OCI-M2 (cell line): ENCODE data around the gene IL18BP.

Experiments
- DNase-seq: peaks from one replicate; lab custom pipeline; 2025; ENCODE audit not compliant: unreplicated experiment; lab: John Stamatoyannopoulos, UW

The IL18BP gene

GRCh38 chr11:72041364-72042063 is 42.8 kb downstream of the IL18BP start:
- DNase-seq, result no peak

DNA sequence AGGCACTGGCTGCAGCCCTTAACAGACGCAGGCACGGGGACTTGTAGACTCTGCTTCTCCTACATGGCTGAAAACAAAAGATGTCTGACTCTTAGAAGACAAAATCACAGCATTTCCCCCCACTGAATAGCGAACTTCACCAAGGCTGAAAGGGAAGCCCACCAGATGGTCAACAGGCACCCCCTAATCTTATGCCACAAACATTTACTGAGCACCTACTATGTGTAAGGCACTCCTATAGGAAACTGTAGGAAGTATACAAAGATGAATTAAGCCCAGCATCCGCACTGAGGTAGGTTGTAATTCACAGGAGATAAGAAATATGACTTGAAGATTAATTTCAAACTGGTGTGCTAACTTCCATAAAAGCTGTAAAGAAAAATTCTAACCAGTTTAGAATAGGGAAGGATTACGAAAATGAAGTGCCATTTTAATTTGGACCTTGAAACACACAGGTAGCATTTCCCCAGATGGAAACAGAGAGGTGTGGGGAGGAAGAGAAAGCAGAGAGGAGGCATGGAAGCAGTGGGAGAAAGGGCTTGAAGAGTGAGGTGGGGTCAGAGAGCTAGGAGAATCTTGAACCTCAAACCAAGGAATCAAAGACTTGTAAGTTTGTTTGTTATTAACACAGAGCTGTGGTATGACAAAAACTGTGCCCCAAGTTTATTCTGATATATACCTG is 43.5 kb downstream of the IL18BP start:
- no peak for DNase-seq

DNA sequence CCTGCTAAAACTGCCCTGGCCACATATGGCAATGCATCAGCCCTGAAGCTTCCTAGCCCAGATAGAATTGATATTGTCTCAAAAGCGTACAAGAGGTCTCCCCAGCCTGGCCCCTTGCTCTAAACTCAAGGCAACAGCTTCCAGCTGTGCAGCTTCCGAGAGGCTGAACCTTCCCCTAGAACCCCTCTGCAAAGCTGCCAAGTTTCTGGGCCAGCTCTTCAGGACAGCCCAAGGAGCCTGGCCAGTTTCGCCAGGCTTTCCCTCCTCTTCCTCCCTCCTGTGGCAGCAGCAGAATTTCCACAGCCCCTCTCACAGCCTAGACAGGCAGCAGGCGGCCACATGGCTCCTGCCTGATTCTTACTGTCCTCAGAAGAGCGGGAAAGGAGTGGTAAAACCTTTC is 47.1 kb downstream of the IL18BP start:
- DNase-seq, result no peak

DNA sequence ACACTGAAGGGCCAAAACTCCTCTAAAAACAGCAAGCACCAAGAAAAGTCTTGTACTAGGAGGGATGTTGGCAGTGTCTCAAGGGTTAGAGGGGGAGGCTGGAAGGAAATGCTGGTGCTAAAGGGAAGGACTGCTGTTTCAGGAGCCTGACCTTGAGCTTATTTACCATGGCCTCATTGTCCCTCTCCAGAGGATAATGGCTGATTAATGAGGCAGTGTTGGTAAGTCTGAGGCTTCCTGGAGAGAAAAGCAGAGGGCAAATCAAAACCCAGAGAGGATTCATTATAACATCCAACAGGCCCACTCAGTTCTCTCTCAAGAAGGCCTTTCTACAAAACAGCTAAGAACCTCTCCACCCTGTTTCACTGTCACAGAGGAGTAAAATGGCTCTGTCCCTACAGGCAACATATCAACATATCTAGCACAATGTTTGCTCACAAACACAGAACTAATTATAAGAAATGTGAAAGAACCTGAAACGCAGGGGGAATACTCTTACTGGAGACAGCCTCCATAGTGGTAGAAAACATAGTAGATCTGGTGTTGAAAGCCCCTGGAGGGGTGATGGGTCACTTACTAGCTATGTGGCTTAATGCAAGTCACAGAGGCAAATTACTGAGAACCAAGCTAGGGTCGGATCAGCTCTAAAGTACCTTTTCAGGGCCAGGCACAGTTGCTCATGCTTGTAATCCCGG is 50.2 kb downstream of the IL18BP start:
- DNase-seq, result no peak
